ENCODE results near the gene HNRNPH3.
"Not testable (repeated sequence)": the region's sequence is repeated elsewhere in the genome, so short reads cannot be mapped to it uniquely, and the experiment has no call there.

The HNRNPH3 gene

DNA sequence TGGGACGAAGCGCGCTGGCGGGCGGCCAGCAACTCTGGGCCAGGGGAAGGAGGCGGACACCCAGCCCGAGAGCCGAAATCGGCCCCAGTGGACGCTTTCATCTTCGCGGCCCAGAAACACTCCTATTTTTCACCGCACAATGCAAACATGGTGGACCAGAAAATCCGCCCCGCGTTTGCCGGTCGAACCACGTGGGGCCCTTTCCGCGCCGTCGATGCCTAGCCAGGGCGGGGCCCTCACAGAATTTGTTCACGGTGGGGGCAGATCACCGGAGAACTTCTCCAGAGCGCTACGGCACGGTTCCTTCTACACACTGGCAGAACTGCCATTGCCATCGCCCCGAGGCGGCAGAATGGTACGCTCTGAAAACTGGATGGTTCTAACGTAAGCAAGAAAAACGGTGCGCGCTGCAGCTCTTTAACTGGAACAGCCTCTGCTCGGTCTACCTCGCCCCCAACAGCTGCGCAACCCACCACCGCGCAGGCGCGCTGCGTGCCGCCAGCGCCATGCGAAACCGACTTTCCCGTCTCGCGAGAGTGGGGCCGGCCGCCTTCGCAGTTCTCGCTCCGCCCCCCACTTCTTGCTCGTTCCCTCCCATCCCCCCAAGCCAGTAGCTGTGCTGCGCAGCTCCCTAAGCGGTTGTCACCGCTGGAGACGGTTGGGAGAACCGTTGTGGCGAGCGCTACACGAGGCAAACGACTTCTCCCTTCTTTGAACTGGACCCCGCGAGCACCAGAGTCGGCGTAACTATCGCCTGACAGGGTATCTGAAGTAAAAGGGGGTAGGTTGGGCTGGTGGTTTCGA, at the start of gene HNRNPH3:
Gene HNRNPH3, plus strand, starts transcription at position 610 of the 804 bp plus-strand sequence. CDS start 5,158 bp downstream, outside the sequence.
- peak; percentile 93 to 97 (median 93) for DNase-seq (ENCODE audit: low read depth in 2 of 3, low spot score in 2 of 3)

GRCh38 chr10:68284062-68285001, 47.5 kb upstream of the HNRNPH3 start:
- no peak for DNase-seq (ENCODE audit: low read depth in 2 of 3, low spot score in 2 of 3)

DNA sequence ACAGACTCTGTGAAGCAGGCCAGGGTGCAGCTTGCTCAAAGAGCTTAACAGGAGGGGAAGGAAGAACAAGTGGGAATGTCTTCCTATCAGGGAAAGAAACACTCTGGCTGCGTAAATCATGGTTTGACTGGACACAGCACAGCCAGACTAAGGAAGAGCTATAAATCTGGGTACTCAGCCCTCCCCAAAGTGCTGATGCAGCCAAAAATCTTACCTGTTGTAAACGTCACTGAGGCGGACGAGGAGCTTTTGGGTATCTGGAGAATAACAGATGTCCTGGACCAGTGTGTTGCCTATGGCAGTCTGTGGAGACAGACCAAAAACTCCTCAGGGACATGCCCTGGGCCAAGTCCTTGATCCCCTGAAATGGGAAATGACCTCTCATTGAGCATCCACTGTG, 43.1 kb upstream of the HNRNPH3 start:
- no peak for DNase-seq (ENCODE audit: low read depth in 2 of 3, low spot score in 2 of 3)

DNA sequence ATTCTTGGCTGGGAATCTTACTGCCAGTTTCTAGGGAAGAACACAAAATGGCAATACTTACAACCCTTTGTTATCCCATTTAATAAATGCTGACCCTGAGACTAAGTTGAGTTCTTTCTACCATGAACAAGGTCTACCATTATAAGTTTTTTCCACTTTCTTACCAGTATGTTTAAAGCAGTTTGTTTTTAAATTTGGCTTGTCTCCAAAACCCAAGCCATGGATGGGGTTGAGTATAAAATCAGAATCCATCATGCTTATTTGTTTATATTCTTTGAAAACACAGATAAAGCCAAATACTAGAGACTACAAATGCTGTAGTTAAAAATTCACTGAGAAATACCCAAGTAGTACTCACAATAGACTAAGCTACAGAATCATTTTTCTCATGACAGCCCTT, 41.1 kb upstream of the HNRNPH3 start:
- no peak for DNase-seq (ENCODE audit: low read depth in 2 of 3, low spot score in 2 of 3)

GRCh38 chr10:68296843-68297663, 34.8 kb upstream of the HNRNPH3 start:
- no peak for DNase-seq (ENCODE audit: low read depth in 2 of 3, low spot score in 2 of 3)

DNA sequence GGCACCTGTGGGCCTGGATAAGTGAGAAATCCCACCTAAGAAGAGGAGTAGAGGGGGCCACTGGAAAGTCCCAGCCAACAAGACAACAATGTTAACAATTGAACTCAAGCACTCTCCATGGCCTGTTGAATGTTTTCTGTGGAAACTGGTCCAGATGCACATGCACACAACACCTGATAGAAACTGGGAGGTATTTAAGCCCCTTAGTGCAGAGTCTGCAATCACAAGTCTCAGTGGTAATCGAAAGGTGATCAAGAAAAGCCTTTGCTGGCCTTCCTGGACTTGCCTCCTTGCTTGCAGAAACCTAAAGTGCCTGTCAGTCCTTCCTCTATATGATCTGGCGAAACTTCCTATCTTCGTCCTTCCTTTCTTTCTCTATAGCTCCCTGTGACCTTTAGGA, 30.6 kb upstream of the HNRNPH3 start:
- no peak for DNase-seq (ENCODE audit: low read depth in 2 of 3, low spot score in 2 of 3)

- no peak for DNase-seq (ENCODE audit: low read depth in 2 of 3, low spot score in 2 of 3)
Observed at GRCh38 chr10:68301790-68302502, 29.9 kb upstream of the HNRNPH3 start.

- DNase-seq (ENCODE audit: low read depth in 2 of 3, low spot score in 2 of 3): no peak
Observed at GRCh38 chr10:68302503-68302823, 29.4 kb upstream of the HNRNPH3 start.

DNA sequence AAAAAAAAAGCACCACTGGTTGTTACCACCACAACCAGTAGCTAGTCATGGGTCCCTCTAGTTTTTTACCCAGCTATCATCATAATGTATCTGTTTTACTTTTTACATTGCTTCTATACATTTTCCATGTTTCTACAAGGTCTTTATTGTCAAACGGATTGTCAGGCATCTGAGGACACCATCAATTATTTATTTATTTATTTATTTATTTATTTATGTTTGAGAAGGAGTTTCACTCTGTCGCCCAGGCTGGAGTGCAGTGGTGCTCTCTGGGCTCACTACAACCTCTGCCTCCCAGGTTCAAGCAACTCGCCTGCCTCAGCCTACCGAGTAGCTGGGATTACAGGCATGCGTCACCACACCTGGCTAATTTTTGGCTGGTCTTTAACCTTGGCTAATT, 29.0 kb upstream of the HNRNPH3 start:
- no peak for DNase-seq (ENCODE audit: low read depth in 2 of 3, low spot score in 2 of 3)

DNA sequence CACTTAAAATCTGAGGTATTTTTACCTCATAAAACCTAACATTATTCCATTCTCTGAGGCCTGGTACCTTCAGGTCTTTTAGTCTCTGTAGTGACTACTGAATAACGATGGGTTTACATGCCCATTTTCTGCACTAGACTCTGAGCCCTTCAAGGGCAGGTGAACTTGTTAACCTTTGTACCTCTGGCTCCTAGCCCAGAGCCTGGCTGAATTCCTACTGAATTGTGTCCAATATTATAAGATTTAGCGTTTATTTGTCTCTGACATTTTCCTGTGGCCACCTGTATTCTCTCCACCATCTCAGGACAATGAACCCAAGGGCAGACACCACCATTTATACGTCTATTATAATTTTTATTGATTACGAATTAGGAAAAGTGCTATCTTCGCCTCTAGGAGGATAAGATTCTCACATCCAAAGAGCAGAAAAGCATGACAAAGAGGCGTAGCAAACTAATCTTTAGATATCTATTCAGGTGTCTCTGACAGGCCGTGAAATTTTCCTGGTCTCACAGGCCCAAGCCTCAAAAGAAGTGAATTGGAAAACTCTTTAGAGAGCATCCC, 27.9 kb upstream of the HNRNPH3 start:
- DNase-seq (ENCODE audit: low read depth in 2 of 3, low spot score in 2 of 3): no peak

DNA sequence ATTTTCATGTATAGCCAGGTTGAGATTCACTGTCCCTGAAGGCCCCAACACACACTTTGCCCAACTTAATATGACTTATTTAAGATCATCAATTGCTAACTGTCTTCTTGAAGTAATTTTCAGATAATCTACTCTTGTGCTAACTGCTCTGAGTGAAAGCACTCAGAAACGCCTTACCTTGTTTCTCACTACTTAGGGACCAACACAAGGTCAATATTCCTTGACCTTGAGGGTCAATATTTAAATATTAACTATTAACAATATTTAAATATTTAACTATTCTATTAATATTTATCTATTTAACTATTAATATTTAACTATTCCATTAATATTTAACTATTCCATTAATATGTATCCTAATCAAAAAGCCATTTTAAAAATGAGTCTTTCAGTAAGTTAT, 26.0 kb upstream of the HNRNPH3 start:
- DNase-seq (ENCODE audit: low read depth in 2 of 3, low spot score in 2 of 3): no peak

GRCh38 chr10:68310531-68310930, 21.3 kb upstream of the HNRNPH3 start:
- DNase-seq (ENCODE audit: low read depth in 2 of 3, low spot score in 2 of 3): no peak

DNA sequence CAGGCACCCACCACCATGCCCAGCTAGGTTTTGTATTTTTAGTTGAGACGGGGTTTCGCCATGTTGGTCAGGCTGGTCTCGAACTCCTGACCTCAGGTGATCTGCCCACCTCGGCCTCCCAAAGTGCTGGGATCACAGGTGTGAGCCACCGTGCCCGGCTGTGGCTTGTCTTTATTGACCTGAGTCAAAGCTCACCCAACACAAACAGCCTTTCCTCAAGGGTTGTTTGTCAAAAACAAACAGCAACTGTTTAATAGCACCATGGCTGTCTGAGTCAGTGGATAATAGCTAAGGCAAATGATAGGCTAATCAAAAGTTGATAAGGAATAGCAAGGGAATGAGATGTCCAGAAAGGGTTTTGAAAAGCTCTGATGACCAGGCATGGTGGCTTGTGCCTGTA, 16.9 kb upstream of the HNRNPH3 start:
- not testable (repeated sequence) for DNase-seq (ENCODE audit: low read depth in 2 of 3, low spot score in 2 of 3)

DNA sequence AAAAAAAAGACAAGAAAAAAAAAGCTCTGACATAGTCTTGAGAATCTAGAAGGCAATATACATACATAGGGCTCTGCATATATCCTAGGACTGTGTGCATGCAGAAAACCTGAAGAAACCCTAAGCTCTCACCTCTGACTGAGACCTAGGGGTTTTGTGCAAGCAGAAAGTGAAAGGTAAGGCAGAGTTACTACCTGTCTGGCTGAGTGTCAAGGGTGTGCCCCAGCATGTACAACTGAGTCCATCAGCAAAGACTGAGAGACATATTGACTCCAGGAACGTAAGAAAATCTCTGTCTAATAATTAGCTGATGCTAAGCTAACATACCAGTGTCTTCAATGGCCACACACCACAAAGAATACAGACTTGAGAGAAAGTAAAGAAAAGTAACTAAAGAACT, 16.3 kb upstream of the HNRNPH3 start:
- DNase-seq (ENCODE audit: low read depth in 2 of 3, low spot score in 2 of 3): no peak

GRCh38 chr10:68318331-68319059, 13.4 kb upstream of the HNRNPH3 start:
- no peak for DNase-seq (ENCODE audit: low read depth in 2 of 3, low spot score in 2 of 3)

- not testable (repeated sequence) for DNase-seq (ENCODE audit: low read depth in 2 of 3, low spot score in 2 of 3)
Observed at GRCh38 chr10:68324396-68324795, 7.5 kb upstream of the HNRNPH3 start.

GRCh38 chr10:68327889-68328786, 3.7 kb upstream of the HNRNPH3 start:
- no peak for DNase-seq (ENCODE audit: low read depth in 2 of 3, low spot score in 2 of 3)

- no peak for DNase-seq (ENCODE audit: low read depth in 2 of 3, low spot score in 2 of 3)
Observed at GRCh38 chr10:68329506-68329861, 2.4 kb upstream of the HNRNPH3 start.
